Sigmoid colon (tissue), 4 donors: ENCODE data around the gene PJA2.

Source experiments
- CTCF ChIP-seq, 4 experiments: fragments of 450-650 bp in 3 of 4; fragments of 200-600 bp in 1 of 4; IDR thresholded peaks; one replicate each; pipeline ENCODE4 v1.5.1; 2016 to 2019; ENCODE audit warnings: antibody characterized with exemption in 4 of 4, mild to moderate bottlenecking in 3 of 4, moderate library complexity in 2 of 4
- EP300 ChIP-seq, 4 donors: sonication (generic); formaldehyde crosslinking; IDR thresholded peaks; one replicate each; pipeline ENCODE4 v1.6.1; 2017; ENCODE audit warnings: antibody characterized with exemption in 4 of 4
- POLR2A ChIP-seq, 2 donors: fragments of 450-650 bp; IDR thresholded peaks; one replicate each; pipeline ENCODE4 v1.6.1; 2016; ENCODE audit warnings: antibody characterized with exemption in 2 of 2, mild to moderate bottlenecking in 2 of 2, moderate library complexity in 2 of 2
- POLR2AphosphoS5 ChIP-seq, 4 donors: sonication (generic); formaldehyde crosslinking; IDR thresholded peaks; one replicate each; pipeline ENCODE4 v1.6.1; 2017; ENCODE audit warnings: antibody characterized with exemption in 4 of 4

- no peak for TF ChIP-seq CTCF (IDR thresholded peaks at IDR 0.05)
- TF ChIP-seq POLR2A (IDR thresholded peaks at IDR 0.05) = no peak
- TF ChIP-seq POLR2AphosphoS5 (IDR thresholded peaks at IDR 0.05) = no peak
- TF ChIP-seq EP300 (IDR thresholded peaks at IDR 0.05) = no peak
Observed at GRCh38 chr5:109327570-109327969, 82.2 kb downstream of the PJA2 start.
